Amniotic stem cell (primary cell): ENCODE results near the gene XPO4.
"Not testable (repeated sequence)": the region's sequence is repeated elsewhere in the genome, so short reads cannot be mapped to it uniquely, and the experiment has no call there.

ENCODE experiments used
- DNase-seq: peaks from one replicate; lab custom pipeline; 2025; lab: John Stamatoyannopoulos, UW

The XPO4 gene

GRCh38 chr13:20787180-20787579 lies 115.4 kb downstream of the XPO4 start:
- no peak for DNase-seq

- no peak for DNase-seq
These were observed 120.3 kb downstream of the XPO4 start for GRCh38 chr13:20782116-20782708.

DNA sequence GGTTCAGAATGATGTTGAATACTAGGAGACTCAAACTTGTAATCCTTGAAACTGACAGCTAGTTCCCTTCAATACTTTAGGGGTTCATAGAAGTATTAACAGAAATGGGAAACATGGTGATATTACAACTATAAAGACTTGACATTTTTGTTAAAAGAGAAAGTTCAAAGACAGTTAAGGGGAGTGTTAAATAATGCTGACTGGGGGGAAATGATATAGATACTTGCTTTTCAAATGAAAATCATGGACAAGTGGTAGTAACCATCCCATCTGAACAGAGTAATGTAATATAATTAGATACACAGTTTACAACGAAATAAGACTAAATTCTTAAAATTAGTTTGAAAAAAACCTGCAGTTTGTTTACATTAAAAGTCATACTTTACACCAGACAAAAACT lies 122.2 kb downstream of the XPO4 start:
- DNase-seq, result no peak

DNA sequence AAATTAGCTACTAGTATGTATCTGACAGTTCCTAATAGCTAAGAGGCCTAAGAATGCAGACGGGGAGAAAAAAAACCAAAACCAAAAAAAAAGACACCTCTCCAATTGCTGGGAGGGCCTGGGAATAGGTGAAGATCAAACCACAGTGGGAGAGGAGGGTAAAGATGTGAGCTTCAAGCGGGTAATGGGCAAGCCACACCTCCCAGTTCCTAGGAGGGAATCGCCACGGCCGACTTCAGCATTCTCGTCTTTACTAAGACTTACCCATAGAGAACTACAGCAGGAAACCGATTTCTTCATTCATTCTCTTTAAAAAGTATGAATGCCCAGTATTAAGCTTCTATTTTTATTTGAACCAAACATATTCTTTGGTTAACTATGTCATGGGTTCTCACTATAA lies 123.1 kb downstream of the XPO4 start:
- DNase-seq, result no peak

- DNase-seq, result no peak
These were observed 124.2 kb downstream of the XPO4 start for GRCh38 chr13:20778311-20778710.

GRCh38 chr13:20776751-20777150 lies 125.8 kb downstream of the XPO4 start:
- no peak for DNase-seq

DNA sequence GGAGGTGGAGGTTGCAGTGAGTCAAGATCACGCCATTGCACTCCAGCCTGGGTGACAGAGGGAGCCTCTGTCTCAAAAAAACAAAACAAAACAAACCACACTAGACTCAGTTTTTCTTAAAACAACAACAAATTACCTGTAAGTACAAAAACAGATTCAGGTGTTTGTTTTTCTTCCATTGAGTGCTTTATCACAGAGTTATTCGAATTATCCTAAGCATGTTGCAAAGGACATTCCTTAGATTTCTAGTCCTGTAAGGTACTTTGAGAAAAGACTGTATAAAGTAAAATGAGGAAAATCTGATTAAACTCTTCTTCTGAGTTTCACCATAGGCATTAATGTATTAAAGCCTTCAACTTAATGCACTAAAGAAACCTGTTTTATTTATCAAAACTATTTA lies 126.6 kb downstream of the XPO4 start:
- DNase-seq, result no peak

DNA sequence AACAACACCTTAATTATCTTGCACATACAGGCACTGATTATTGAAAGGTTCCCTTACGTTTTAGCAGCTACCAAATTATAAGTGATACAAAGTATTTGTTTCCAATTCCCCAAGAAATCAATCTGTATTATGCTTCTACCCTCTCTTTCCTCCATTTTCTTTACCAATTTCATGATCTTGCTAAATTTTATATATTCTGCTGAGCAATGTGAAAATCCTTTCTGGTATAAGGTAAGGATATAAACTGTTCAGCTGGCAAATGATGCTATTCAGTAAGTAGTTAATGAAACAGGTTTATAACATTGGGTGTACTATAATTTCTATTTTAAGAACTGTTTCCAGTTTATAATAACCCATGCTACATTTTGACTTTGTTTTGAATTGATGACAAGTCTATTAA lies 127.8 kb downstream of the XPO4 start:
- no peak for DNase-seq

DNA sequence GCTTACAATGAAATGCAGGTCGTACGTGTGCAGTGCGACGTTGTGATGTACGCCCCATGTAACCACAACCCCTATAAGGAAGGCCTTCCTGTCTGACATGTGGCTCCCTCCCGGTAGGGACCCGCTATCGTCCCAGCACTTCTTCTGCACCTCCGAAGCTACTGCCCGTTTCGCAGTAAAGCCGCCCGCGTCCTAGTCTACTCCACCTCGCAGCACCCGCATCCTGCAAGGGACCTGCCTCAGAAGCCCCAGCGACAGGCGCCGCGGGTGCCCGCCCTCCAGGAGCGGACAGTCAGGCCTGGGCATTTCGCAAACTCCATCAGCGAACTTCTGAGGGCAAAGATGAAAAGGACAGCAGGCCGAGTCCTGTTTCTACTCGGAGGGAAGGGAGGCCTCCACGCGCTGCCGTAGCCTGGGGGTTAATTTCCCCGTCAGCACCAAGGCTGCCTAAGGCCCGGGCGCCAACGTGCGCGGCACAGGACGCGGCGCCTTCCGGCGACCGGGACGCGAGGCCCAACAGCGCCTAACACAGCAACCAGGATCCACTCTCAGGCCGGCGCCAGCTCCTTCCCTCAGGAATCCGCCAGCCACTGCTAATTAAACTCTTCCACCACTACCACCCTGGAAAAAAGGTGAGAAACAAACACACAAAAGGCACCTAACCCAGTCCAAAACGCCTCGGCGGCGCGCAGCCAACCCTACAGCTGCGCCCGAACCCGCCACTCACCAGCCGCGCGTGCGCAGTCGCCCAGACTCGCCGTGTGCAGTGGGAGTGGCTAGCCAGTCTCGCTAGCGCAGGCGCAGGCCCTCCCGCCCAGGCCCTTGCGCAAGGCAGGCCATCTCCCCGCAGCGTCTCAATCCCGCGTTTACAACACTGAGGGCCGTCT lies 129.1 kb downstream of the XPO4 start, which contains the start of gene EEF1AKMT1:
Gene EEF1AKMT1 (minus strand): TSS at position 768 of the 887 bp plus-strand sequence. CDS start 16,363 bp downstream, outside the sequence.
- peak; percentile 78 for DNase-seq

DNA sequence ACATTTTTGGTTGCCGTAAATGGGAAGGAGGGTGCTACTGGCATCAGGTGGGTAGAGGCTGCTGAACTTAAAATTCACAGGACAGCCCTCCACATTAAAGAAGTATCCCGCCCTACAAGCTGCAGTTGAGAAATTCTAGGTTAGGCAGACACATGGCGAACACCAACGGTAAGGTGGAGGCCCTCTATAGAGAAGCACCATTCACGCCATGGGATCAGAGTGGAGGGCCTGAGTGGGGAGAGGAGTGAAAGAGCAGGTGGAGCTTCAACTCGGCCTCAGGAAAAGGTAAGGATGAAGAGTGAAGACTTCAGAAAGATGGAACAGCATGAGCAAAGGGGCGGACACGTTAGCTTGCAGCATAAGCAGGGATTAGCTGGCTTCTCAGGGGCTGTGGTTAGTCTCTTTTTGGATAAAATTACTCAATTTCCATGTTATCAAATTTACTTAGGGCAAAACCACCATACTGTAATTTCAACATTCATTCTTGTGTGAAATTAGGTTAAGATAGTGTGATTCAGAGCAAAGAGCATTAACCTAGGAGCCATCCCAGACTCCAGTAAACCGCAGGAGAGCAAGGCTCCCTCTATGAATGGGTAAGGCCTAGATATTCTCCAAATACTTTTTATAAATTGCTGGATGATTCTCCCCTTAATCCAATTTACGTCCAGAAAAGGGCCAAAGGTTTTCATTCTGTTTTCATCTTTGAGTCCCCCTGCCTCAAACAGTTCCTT lies 130.0 kb downstream of the XPO4 start:
- no peak for DNase-seq

DNA sequence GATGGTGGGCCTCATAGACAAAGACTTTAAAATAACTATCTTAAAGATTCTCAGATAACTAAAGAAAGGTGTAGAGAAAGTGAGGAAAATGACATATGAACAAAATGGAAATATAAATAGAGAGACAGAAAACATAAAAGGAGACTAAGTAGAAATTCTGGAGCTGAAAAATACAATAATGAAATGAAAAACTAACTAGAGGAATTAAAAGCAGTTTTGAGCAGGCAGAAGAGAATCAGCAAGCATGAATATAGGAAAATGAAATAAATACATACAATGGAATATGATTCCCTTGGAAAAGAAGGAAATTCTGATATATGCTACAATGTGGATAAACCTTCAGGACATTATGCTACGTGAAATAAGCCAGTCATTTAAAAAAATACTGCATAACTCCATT lies 132.7 kb downstream of the XPO4 start:
- no peak for DNase-seq

DNA sequence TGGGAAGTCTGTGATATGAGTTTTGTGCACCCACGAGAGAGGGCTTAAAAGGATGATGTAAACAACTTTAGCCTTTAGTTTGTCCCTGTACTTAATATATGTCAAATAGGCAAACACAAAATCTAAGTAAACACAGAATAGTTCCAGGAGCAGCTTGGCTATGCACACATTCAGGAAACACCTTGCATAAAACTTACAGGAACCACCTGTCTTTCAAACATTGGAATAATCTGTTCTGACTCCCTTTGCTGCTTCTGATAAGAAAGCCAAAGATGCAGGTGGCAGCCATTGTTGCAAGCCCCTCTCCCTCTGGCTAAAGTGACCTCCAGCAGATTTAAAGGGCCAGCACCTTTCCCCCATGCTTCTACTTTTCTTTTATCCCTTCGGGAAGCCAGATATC lies 133.5 kb downstream of the XPO4 start:
- no peak for DNase-seq

DNA sequence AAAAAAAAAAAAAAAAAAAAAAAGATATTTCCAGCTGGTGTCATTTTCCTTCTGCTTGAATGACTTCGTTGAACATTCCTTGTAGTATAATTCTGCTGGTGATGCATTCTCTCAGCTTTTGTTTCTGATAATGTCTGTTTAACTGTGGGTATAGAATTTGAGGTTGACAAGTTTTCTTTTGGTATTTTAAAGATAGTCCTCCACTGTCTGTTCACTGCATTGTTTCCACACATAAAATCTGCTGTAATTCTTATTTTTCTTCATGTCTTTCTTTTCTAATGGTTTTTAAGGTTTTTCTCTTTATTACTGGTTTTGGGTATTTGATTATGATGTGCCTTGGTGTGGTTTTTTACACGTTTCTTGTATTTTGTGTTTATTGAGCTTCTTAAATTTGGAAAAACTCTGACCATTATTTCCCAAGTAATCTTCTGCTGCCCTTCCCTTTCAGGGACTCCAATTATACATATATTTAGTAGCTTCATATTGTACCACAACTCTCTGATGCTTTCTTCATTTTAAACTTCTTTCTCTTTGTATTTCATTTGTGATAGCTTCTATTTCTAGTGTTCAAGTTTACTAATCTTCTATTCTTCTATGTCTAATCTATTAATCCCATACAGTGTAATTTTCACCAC lies 135.1 kb downstream of the XPO4 start:
- no peak for DNase-seq

DNA sequence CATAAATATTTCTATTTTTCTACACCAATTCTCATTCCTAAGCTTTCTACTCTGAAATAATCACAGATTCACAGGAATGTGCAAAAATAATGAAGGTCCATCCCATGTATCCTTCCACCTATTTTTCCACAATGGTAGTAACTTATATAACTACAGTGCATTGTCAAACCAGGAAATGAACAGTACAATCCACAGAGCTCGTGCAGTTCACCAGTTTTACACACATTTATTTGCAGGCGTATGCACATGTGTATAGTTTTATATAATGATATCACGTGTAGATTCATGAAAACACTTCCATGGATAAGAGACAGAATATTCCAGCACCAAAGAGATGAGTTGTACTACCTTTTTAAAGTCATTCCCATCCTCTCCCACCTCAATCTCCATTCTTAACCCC lies 141.7 kb downstream of the XPO4 start:
- no peak for DNase-seq

GRCh38 chr13:20754009-20754408 lies 148.5 kb downstream of the XPO4 start:
- no peak for DNase-seq

GRCh38 chr13:20749377-20749776 lies 153.2 kb downstream of the XPO4 start:
- no peak for DNase-seq

GRCh38 chr13:20743830-20744404 lies 158.6 kb downstream of the XPO4 start:
- not testable (repeated sequence) for DNase-seq

- no peak for DNase-seq
These were observed 162.5 kb downstream of the XPO4 start for GRCh38 chr13:20740021-20740420.

DNA sequence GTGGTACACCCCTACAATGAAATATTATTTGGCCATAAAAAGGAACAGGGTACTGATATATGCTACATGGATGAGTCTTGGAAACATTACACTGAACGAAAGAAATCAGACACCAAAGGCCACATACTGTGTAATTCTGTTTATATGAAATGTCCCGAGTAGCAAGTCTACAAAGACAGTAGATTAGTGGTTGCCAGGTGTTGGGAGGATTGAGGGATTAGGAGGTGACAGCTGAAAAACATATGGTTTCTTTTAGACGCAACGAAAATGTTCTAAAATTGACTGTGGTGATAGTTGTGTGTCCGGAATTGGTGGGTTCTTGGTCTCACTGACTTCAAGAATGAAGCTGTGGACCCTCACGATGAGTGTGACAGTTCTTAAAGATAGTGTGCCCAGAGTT lies 163.9 kb downstream of the XPO4 start:
- DNase-seq, result no peak

GRCh38 chr13:20729633-20730585 lies 172.6 kb downstream of the XPO4 start:
- no peak for DNase-seq
